SK-MEL-5 (cell line): ENCODE results near the gene EDC3. TPM values are rescaled to one million over a fixed set of nuclear protein-coding genes. Genes with fewer than 3 reads are reported as not detected.
"Not testable (repeated sequence)": the region's sequence is repeated elsewhere in the genome, so short reads cannot be mapped to it uniquely, and the experiment has no call there.

Experiments
- DNase-seq: peaks from one replicate; pipeline ENCODE4 v3.0.0-alpha.2; 2016; ENCODE audit warnings: low read depth, low spot score
- in situ Hi-C: cut with HindIII; loops from 2 replicates; pipeline ENCODE4 v1.10.0; 2016; ENCODE audit warnings: low sequenced_read_pairs, high pct_unique_total_duplicates, low pct_unique_long_range_greater_than_20kb
- total RNA-seq: library from RNA; depleted of rRNA; stranded (reverse); fragments of >200 nt; shearing (Covaris generic); gene quantifications from 2 replicates; pipeline ENCODE4 v1.2.3, GENCODE V29; 2014

The EDC3 gene
- total RNA-seq, 1 experiment from 2014 or later: 6.8 TPM

DNA sequence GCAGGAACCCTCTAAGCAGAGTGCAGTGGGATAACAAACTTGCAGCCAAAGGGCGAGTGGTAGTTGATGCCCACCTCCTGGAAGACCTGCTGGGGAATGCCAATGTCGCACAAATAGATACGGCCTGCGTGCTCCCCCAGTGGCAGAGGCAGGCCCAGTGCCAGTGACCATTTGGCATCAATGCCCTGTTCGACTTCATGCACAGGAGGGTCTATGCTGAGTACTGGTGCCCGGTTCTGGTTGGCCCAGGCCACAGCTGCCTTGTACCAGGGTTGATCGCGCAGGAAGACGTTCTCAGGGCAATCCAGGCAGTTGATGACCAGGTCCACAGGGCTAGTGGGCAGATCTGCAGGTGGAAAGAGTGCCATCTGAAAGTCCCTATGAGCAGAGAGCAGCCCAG, 63.2 kb downstream of the EDC3 start:
- in situ Hi-C loops: loop anchor here (10.0 kb wide), 1 partner anchor 122 kb away; no protein-coding TSS in a partner anchor
- DNase-seq: no peak

DNA sequence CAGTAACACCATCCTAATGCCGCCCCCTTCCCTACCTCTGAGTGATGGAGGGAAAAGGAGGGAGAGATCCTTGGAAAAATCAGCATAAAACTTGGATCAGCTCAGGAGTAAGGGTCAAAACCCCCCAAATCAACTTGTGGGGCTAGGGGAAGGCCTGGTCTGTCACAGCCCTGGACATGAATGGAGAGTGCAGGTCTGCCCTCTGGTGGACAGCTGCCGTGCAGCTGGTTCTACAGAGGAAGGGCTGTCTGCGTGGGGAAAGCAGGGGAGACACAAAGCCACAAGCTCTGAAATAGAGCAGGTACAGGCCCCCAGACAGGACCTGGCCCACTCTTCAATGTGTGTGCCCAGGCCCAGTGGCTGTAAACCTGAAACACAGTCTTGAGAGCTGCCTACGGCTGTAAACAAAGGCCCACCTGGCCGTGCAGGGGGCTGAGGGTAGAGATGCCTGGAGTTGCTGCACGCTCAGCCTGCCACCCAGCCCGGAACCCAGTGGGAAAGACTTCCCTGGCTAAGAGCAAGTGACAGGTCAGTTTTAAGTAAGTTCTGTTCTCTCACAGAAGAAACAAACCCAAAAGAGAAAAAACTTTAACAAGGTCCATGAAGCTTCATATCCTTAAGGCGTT, 63.8 kb downstream of the EDC3 start:
- peak; percentile 72 for DNase-seq
- in situ Hi-C loops: loop anchor here (10.0 kb wide), 1 partner anchor 123 kb away; no protein-coding TSS in a partner anchor

GRCh38 chr15:74631408-74631807, 64.4 kb downstream of the EDC3 start:
- no peak for DNase-seq
- in situ Hi-C loops: loop anchor here (10.0 kb wide), 1 partner anchor 123 kb away; no protein-coding TSS in a partner anchor

DNA sequence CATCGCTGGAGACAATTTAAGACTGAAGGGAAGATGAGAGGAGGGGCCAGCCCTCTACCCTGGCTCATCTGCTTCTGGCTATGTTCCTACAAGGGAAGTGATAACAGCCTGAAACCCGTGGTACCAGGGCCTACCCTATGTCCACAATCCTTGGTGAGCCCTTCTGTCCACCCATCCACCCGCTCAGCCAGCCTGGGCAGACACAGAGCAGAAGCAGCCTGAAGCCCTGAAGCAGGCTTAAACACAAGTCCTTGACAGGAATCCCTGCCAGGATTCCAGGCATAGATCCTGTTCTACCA, 64.8 kb downstream of the EDC3 start:
- no peak for DNase-seq
- in situ Hi-C loops: loop anchor here (10.0 kb wide), 1 partner anchor 124 kb away; no protein-coding TSS in a partner anchor

DNA sequence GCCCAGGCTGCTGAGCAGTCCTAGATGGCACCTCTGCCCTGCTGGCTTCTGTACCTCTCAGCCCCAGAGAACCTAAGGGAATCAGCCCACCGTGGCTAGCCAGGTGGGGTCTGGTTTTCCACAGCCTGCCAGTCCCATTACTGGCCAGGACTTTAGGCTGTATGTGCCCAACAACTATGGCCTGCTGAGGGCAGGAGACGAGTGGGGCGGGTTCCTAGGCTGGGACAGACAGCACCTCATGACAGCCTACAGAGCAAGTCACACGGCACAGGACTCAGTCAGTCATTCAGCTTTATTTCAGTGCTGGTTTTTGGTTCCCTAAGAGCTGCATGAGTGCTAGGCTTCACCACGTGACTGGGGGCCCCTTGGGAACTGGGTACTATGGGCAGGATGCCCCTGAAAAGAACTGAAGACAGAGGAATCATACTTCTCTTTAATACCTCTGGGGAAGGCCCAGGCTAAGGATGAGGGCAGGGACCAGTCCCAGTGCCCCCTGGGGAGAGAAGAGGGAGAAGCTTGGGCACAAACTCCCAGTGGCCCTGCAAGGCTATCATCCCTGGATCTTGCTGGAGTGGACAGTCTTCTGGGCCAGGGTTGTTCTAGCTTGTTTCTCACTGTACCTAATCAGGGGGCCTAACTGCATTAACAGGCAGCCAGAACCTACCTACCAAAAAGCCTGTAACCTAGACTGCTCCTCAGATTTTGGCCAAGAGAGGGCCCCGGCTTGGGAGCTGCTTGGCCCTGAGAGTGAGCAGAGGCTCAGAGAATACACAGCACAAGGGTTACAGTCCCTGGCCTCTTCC, 65.3 kb downstream of the EDC3 start:
- peak; percentile 49 for DNase-seq
- in situ Hi-C loops: loop anchor here (10.0 kb wide), 1 partner anchor 124 kb away; no protein-coding TSS in a partner anchor

GRCh38 chr15:74629696-74630095, 66.1 kb downstream of the EDC3 start:
- in situ Hi-C loops: loop anchor here (10.0 kb wide), 1 partner anchor 125 kb away; no protein-coding TSS in a partner anchor
- DNase-seq: not testable (repeated sequence)

DNA sequence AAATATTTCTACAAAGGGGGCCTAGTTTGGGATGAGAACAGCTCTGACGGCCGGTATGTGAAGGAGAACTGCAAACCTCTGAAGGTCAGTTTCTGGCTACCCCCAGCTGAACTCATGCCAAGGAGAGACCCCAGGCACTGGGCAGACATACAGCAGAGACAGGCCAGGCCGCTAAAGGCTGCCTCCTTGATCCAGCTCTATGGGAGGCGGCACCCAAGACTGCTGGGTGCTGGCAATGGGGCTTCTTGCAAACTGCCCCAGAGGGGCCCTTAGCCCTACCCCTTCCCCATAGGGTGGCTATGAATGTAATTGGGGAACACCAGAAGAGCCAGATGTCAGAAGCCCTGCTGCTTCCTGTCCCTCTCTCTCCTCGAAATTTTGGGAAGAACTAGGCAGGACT, 66.9 kb downstream of the EDC3 start:
- DNase-seq: no peak
- in situ Hi-C loops: no loop called here

- no peak for DNase-seq
- in situ Hi-C loops: no loop called here
Measured at GRCh38 chr15:74628199-74628598, 67.6 kb downstream of the EDC3 start.

DNA sequence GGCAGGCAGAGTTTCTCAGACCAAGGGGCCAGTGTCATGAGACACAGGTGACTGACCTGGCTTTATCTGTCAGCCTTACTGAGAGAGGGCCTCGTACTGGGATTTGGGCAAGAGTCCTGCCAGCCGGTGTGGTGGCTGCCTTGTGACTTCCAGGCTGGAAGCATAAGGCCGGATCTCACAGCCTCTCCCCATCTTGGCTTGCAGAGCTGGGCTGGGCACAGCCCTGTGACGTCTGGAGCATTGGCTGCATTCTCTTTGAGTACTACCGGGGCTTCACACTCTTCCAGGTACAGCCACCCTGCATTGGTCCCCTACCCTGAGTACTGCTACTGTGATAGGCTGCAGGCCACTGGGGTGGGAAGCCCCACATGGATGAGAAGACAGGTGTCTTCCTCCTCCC, 68.1 kb downstream of the EDC3 start:
- no peak for DNase-seq
- in situ Hi-C loops: no loop called here

- in situ Hi-C loops: no loop called here
- no peak for DNase-seq
Measured at GRCh38 chr15:74626752-74627692, 68.8 kb downstream of the EDC3 start.

DNA sequence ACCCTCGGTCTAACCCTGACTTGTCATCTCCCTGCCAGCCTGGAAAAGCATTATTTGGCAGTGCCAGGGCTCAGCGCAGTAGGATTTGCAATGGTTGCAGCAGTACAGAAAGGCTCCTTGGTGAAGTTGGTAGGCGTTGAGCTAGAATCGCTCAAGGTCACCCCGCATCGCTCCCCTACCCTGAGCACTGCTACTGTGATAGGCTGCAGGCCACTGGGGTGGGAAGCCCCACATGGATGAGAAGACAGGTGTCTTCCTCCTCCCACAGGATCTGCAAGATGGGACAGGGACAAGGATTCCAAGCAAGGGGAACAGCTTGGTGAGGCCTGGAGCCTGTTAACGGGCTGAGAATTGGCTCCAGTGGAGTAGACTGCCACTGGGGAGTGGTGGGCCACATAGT, 69.5 kb downstream of the EDC3 start:
- in situ Hi-C loops: no loop called here
- no peak for DNase-seq

DNA sequence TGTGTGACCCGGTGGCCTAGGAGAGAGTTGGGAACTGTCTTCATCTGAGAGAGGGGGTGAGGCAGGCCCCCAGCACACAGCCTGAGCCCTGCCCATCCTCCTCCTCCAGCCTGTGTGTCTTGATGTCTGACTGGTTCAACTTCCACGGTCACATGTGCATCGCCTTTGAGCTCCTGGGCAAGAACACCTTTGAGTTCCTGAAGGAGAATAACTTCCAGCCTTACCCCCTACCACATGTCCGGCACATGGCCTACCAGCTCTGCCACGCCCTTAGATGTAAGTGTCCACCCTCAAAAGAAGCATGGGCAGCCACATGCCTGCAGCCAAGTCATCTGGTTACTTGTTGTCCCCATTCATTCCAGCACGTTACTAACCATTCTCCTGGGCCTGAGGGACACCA, 70.1 kb downstream of the EDC3 start:
- no peak for DNase-seq
- in situ Hi-C loops: no loop called here

GRCh38 chr15:74624020-74624602, 71.7 kb downstream of the EDC3 start:
- DNase-seq: no peak
- in situ Hi-C loops: no loop called here

DNA sequence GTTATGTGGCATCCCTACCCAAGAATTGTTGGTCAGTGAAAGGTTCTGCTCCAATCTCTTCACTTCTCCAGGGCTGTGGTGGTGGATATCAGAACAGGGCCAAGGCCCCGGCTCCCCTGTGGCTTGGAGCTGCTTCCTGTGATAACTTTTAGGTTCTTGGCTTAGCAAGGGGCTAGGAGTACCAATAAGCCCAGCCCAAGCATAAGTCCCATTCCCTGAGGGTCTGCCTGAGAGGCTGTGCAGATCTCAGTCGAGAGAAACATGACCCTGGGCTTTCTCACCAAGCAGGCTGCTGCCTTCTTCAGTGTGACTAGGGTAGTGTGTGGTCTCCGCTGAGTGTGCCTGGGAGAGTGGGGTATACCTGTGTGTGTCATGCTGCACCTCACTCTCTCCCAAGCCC, 73.1 kb downstream of the EDC3 start:
- in situ Hi-C loops: no loop called here

DNA sequence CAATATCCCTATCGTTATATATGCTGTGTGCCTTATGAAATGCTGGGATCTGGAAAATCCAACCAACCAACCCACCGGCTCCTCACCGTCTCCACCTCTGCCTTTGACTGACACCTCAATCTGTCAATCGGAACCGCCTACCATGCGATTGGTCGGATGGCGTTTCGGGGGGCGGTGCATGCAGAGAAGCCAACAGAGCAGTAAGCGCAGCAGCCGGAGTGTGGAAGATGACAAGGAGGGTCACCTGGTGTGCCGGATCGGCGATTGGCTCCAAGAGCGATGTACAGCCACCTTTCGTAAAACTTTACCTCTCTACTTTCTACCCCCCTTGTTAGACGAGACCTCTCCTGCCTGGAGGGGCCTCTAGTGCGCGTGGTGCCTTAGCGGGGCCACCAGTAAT, 73.9 kb downstream of the EDC3 start:
- in situ Hi-C loops: no loop called here
- no peak for DNase-seq

More for the DNA sequence above, 73.1 kb downstream of the EDC3 start:
- DNase-seq: no peak

DNA sequence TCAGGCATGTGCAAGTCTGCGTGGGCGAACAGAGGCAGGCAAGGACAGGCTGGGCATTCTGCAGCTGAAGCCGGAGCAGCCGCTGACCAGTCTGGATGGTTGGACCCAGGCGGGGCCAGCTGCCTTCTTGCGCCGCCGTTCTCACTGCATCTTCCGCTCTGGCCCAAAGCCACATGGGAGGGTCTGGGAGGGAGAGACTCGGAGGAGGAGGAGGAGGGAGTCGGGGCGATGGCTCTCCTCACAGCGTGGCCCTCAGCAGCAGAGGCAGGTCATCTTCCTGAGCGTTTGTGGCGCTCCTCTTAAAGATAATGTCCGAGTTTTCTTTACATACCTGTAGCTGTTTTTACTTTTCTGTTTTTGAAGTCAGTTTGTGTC, 74.3 kb downstream of the EDC3 start:
- no peak for DNase-seq
- in situ Hi-C loops: no loop called here

DNA sequence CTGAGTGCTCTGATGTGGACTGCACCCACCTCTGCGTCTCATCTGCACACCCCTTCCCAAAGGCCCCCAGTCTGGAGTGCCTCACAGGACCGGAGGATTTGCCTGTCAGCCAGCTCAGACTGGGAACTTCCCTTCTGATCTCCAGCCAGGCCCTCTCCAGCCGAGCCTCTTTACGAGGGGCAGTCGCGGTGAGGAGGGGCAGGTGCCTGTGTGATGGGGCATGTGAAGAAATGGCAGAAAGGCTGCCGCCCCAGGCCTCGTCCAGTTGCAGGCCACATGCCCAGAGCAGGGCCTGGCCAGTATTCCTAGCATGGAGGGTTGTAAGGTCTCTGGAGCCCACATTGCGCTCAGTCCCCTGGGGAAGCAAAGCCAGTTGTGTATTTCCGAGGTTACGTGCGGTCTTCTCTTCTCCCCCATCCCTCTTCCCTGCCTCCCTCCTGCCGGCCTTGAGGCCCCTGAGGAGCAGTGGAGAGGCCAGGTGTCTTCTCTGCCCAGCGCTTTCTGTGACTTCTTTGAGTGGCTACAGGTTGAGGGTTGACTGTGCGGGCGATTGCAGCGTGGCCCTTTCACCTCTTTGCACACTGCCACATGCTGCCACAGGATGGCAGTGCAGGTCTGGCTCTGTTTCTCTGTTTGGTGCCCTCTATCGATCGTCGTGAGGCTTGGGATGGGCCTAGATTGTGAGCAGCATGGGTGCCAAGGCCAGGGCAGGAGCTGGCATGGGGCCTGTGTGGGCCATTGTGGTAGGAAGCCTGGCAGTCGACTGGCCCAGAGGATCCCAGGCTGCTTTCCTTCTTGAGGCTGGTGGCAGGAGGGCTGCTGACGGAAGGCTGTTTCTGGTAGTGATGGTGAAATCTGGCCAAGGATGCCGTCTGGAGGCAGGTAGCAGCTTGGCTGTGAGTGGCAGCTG, 74.9 kb downstream of the EDC3 start:
- DNase-seq: peak; percentile 90
- in situ Hi-C loops: no loop called here
